Mesenchymal stem cell (in vitro differentiated cells and primary cell): Measurements from ENCODE around the gene PRSS22. TPM values are rescaled to one million over a fixed set of nuclear protein-coding genes. Genes with fewer than 3 reads are reported as not detected.
"Not testable (repeated sequence)": the region's sequence is repeated elsewhere in the genome, so short reads cannot be mapped to it uniquely, and the experiment has no call there.

ENCODE experiments used
- DNase-seq: peaks from one replicate; pipeline ENCODE4 v3.0.0-alpha.2; 2013
- H2AFZ ChIP-seq: one replicate; pipeline ENCODE4 v1.6.1; 2013; ENCODE audit warnings: low read depth, mild to moderate bottlenecking, control low read depth, inconsistent platforms, low read length, moderate library complexity
- H2AK5ac ChIP-seq: 2 replicates; pipeline ENCODE4 v1.6.1; 2013; ENCODE audit warnings: low read length, moderate library complexity, mild to moderate bottlenecking, inconsistent platforms; ENCODE audit not compliant: severe bottlenecking
- H2BK120ac ChIP-seq: one replicate; pipeline ENCODE4 v1.6.1; 2013; ENCODE audit warnings: low read depth, mild to moderate bottlenecking, inconsistent platforms, low read length, moderate library complexity
- H2BK12ac ChIP-seq, 2 experiments: one replicate each; pipeline ENCODE4 v1.6.1; 2013; ENCODE audit warnings: inconsistent platforms in 2 of 2, low read length in 2 of 2, mild to moderate bottlenecking in 2 of 2, moderate library complexity in 2 of 2, control low read depth in 1 of 2
- H2BK15ac ChIP-seq: one replicate; pipeline ENCODE4 v1.6.1; 2013; ENCODE audit warnings: mild to moderate bottlenecking, low read depth, inconsistent platforms; ENCODE audit not compliant: poor library complexity, severe bottlenecking
- H2BK5ac ChIP-seq: 2 replicates; pipeline ENCODE4 v1.6.1; 2013; ENCODE audit warnings: low read depth, mild to moderate bottlenecking, low read length, control low read depth, inconsistent platforms; ENCODE audit not compliant: poor library complexity, severe bottlenecking
- H3K14ac ChIP-seq, 2 experiments: one replicate each; pipeline ENCODE4 v1.6.1; 2013; ENCODE audit warnings: inconsistent platforms in 2 of 2, low read length in 2 of 2, control low read depth in 1 of 2, mild to moderate bottlenecking in 1 of 2, moderate library complexity in 1 of 2
- H3K18ac ChIP-seq, 2 experiments: one replicate each; pipeline ENCODE4 v1.6.1; 2013; ENCODE audit warnings: inconsistent platforms in 2 of 2, low read length in 2 of 2, control low read depth in 1 of 2, low read depth in 1 of 2, mild to moderate bottlenecking in 1 of 2
- H3K23ac ChIP-seq, 2 experiments: one replicate each; pipeline ENCODE4 v1.6.1; 2013; ENCODE audit warnings: inconsistent platforms in 2 of 2, low read length in 2 of 2, mild to moderate bottlenecking in 2 of 2, moderate library complexity in 2 of 2, control low read depth in 1 of 2
- H3K27ac ChIP-seq: 2 replicates; pipeline ENCODE4 v1.5.1; 2013; ENCODE audit warnings: mild to moderate bottlenecking, moderate library complexity, low read length, control low read depth, inconsistent platforms; ENCODE audit not compliant: poor library complexity, severe bottlenecking
- H3K27me3 ChIP-seq, 2 experiments: 2 replicates each; pipeline versions ENCODE4 v1.6.1 to v1.7.0; 2013; ENCODE audit warnings: low read length in 2 of 2, mild to moderate bottlenecking in 2 of 2, moderate library complexity in 2 of 2, control low read depth in 1 of 2, inconsistent platforms in 1 of 2; ENCODE audit not compliant: control insufficient read depth in 1 of 2, insufficient read depth in 1 of 2
- H3K36me3 ChIP-seq, 2 experiments: 2 replicates each; pipeline versions ENCODE4 v1.6.1 to v1.7.0; 2013; ENCODE audit warnings: low read length in 2 of 2, control low read depth in 1 of 2, inconsistent platforms in 1 of 2, low read depth in 1 of 2, mild to moderate bottlenecking in 1 of 2; ENCODE audit not compliant: insufficient read depth in 2 of 2, control insufficient read depth in 1 of 2
- H3K4ac ChIP-seq, 2 experiments: one replicate each; pipeline ENCODE4 v1.6.1; 2013; ENCODE audit warnings: inconsistent platforms in 2 of 2, low read length in 2 of 2, mild to moderate bottlenecking in 2 of 2, moderate library complexity in 2 of 2, control low read depth in 1 of 2, low read depth in 1 of 2
- H3K4me1 ChIP-seq: 2 replicates; pipeline ENCODE4 v1.6.1; 2013; ENCODE audit warnings: low read depth, low read length, control low read depth; ENCODE audit not compliant: control insufficient read depth, insufficient read depth
- H3K4me2 ChIP-seq: 2 replicates; pipeline ENCODE4 v1.6.1; 2013; ENCODE audit warnings: low read length, mild to moderate bottlenecking, inconsistent platforms; ENCODE audit not compliant: poor library complexity, severe bottlenecking
- H3K4me3 ChIP-seq, 2 experiments: 2 replicates each; pipeline versions ENCODE4 v1.5.1 to v1.7.0; 2013; ENCODE audit warnings: low read length in 2 of 2, mild to moderate bottlenecking in 2 of 2, control low read depth in 1 of 2, low read depth in 1 of 2; ENCODE audit not compliant: insufficient read depth in 1 of 2
- H3K79me1 ChIP-seq: replicated peaks from 2 replicates; pipeline ENCODE4 v1.6.1; 2013; ENCODE audit warnings: mild to moderate bottlenecking, control low read depth, low read length, inconsistent platforms; ENCODE audit not compliant: poor library complexity, severe bottlenecking
- H3K9ac ChIP-seq: 2 replicates; pipeline ENCODE4 v1.7.0; 2013; ENCODE audit warnings: mild to moderate bottlenecking, low read length, moderate library complexity
- H3K9me3 ChIP-seq: 2 replicates; pipeline ENCODE4 v1.7.0; 2013; ENCODE audit warnings: mild to moderate bottlenecking, low read length; ENCODE audit not compliant: control insufficient read depth
- H4K8ac ChIP-seq: one replicate; pipeline ENCODE4 v1.6.1; 2013; ENCODE audit warnings: inconsistent platforms, mild to moderate bottlenecking, low read length, moderate library complexity
- H4K91ac ChIP-seq: one replicate; pipeline ENCODE4 v1.6.1; 2013; ENCODE audit warnings: mild to moderate bottlenecking, low read length, inconsistent platforms
- WGBS: methylation state at CpG from one replicate; pipeline ENCODE4 v1.1.7; 2013; ENCODE audit warnings: mixed read lengths; 5-methylcytosine and 5-hydroxymethylcytosine counted together
- polyA plus RNA-seq, 2 experiments: library from polyadenylated mRNA; stranded (reverse); fragments of 200-250 nt; gene quantifications; one replicate each; pipeline ENCODE4 v1.2.3, GENCODE V29; 2013

Gene PRSS22, protein sequence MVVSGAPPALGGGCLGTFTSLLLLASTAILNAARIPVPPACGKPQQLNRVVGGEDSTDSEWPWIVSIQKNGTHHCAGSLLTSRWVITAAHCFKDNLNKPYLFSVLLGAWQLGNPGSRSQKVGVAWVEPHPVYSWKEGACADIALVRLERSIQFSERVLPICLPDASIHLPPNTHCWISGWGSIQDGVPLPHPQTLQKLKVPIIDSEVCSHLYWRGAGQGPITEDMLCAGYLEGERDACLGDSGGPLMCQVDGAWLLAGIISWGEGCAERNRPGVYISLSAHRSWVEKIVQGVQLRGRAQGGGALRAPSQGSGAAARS
- polyA plus RNA-seq (2013, experiment 1 of 2) = not detected
- polyA plus RNA-seq (2013, experiment 2 of 2) = not detected

DNA sequence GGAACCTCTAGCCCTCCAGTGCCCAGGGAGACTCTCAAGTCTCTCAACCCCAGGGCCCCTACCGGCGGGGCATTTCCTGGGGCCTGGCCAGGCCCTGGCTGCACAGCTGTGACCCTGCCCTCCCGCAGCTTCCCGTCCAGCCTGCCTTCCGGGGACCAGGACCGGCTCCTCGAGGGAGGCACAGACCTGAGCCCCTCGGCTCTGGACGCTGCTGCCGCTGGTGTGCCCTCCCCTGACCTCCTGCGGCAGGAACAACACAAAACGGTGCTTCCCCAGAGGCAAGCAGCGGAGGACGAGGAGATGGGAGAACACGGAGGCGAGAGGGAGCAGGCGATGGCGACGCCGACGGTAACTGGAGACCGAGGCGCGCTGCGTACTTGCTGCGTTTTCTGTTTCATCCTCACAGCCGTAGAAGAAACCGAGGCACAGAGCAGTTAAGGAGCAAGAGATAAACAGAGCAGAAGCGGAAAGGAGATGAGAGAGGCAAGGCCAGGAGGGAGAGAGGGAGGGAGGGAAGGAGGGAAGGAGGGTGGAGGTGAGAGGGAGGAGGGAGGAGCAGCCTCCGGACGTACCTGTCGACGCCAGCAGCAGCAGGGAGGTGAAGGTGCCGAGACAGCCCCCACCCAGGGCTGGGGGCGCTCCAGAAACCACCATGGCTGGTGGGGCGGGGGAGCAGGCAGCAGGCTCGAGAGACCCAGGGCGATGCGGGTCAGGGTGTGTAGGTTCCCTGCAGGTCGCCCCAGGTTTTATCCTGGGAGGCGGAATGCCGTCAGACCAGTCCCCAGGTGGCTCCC, at the start of gene PRSS22:
Gene PRSS22 (minus strand): TSS at position 720 of the 794 bp plus-strand sequence. CDS start 66 bp downstream, at position 654.
- Histone ChIP-seq H3K9ac (no peak within 1 kb of the TSS), H3K79me1 (no peaks in the 10 kb centered on the region), H3K4ac (no peak within 1 kb of the TSS), H4K8ac (peak within 1 kb of the TSS; percentile 60), H2BK5ac (no peak within 1 kb of the TSS), H3K23ac (peak within 1 kb of the TSS in 1 of 2 experiments; percentile 42), H3K36me3 (no peaks in the 10 kb centered on the region), H3K14ac (peak within 1 kb of the TSS in 1 of 2 experiments; percentile 14), H4K91ac (no peak within 1 kb of the TSS), H3K4me2 (peak within 1 kb of the TSS; percentile 16), H2BK120ac (no peak within 1 kb of the TSS), H3K18ac (peak within 1 kb of the TSS in 1 of 2 experiments; percentile 70), H2BK15ac (no peak within 1 kb of the TSS), H3K27me3 (peaks cover 13 to 40% of the 10 kb centered on the region in 2 experiments), H2AK5ac (no peak within 1 kb of the TSS), H3K4me3 (peak within 1 kb of the TSS; percentile 12 to 69), H2BK12ac (no peak within 1 kb of the TSS), H2AFZ (peak within 1 kb of the TSS; percentile 18), H3K4me1 (peaks cover 17% of the 10 kb centered on the region), H3K9me3 (peaks cover 16% of the 10 kb centered on the region), H3K27ac (no peak within 1 kb of the TSS)
- 5% methylated on average over 42 of the region's 42 CpGs for WGBS
- peak; percentile 27 for DNase-seq

DNA sequence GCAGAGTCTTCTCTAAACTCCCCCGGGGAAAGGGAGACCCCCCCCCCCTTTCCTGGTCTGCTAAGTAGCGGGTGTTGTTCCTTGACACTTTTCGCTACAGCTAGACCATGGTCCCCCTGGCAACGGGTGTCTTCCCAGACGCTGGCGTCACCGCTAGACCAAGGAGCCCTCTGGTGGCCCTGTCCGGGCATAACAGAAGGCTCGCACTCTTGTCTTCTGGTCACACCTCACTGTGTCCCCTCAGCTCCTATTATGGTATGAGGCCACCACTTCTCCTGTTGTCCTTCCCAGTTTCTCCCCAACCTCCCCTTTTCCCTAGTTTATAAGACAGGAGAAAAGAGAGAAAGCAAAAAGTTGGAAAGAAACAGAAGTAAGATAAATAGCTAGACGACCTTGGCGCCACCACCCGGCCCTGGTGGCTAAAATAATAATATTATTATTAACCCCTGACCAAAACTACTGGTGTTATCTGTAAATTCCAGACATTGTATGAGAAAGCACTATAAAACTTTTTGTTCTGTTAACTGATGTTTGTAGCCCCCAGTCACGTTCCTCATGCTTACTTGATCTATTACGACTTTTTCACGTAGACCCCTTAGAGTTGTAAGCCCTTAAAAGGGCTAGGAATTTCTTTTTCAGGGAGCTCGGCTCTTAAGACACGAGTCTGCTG, 49.2 kb upstream of the PRSS22 start:
- not testable (repeated sequence) for H2BK120ac ChIP-seq, H3K14ac ChIP-seq, H3K27me3 ChIP-seq, H2BK5ac ChIP-seq, H2BK15ac ChIP-seq, H3K36me3 ChIP-seq, H3K4me2 ChIP-seq, H4K91ac ChIP-seq, H3K18ac ChIP-seq, H3K27ac ChIP-seq, H3K4ac ChIP-seq, H4K8ac ChIP-seq, H2AFZ ChIP-seq, H3K79me1 ChIP-seq, H3K9ac ChIP-seq, H2AK5ac ChIP-seq, H3K23ac ChIP-seq, H3K9me3 ChIP-seq, H2BK12ac ChIP-seq, H3K4me1 ChIP-seq, H3K4me3 ChIP-seq
- DNase-seq = peak; percentile 82
- WGBS = 27% methylated on average over 12 of the region's 17 CpGs

DNA sequence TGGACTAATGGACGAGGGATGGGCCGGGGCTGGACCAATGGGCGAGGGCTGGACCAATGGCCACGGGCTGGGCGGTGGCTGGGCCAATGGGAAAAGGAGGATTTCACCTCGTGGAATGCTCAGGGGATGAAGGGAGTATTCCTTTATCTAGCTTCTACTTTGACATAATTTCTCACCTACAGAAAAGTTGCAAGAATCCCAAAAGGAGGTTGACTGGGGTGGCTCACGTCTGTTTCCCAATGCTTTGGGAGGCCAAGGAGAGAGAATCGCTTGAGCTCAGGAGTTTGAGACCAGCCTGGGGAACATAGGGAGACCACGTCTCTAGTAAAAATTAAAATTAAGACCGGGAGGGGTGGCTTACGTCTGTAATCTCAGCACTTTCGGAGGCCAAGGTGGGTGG, 48.0 kb upstream of the PRSS22 start:
- no peak overlapping the region for H3K18ac ChIP-seq
- H3K4me2 ChIP-seq = peak overlapping the region; percentile 16
- H4K8ac ChIP-seq = no peak overlapping the region
- peaks cover 2% of the 10 kb centered on the region for H3K4me1 ChIP-seq
- H2AFZ ChIP-seq = no peak overlapping the region
- H4K91ac ChIP-seq = no peak overlapping the region
- no peak overlapping the region for H2BK12ac ChIP-seq
- no peaks in the 10 kb centered on the region for H3K27me3 ChIP-seq
- peak overlapping the region in 1 of 2 experiments; percentile 44 for H3K4me3 ChIP-seq
- peak overlapping the region; percentile 32 for H3K27ac ChIP-seq
- no peaks in the 10 kb centered on the region for H3K79me1 ChIP-seq
- H2BK120ac ChIP-seq = no peak overlapping the region
- H2BK15ac ChIP-seq = no peak overlapping the region
- H3K9me3 ChIP-seq = no peaks in the 10 kb centered on the region
- H3K23ac ChIP-seq = no peak overlapping the region
- no peak for DNase-seq
- H2BK5ac ChIP-seq = no peak overlapping the region
- H2AK5ac ChIP-seq = no peak overlapping the region
- H3K4ac ChIP-seq = no peak overlapping the region
- peaks cover 0 to 1% of the 10 kb centered on the region in 2 experiments for H3K36me3 ChIP-seq
- WGBS = 43% methylated on average over 8 of the region's 12 CpGs
- no peak overlapping the region for H3K14ac ChIP-seq
- no peak overlapping the region for H3K9ac ChIP-seq
